ENCODE measurements around the gene GDF9. TPM values are rescaled to one million over a fixed set of nuclear protein-coding genes. Genes with fewer than 3 reads are reported as not detected.

GDF9 gene
- total RNA-seq, 3 donors from 2014 or later (not counting 1 experiment from before 2014, with no cell fraction given) = 0.53 to 0.78 (median 0.57) TPM

GRCh38 chr5:132898094-132898493 lies 31.8 kb upstream of the GDF9 start:
- Histone ChIP-seq H3K9me3 (ENCODE audit: control insufficient read depth, insufficient read depth, low read length) (no peaks in the 10 kb centered on the region), H3K27me3 (ENCODE audit: control insufficient read depth, insufficient read depth, low read length) (no peaks in the 10 kb centered on the region), H3K36me3 (ENCODE audit: control insufficient read depth, insufficient read depth, low read length) (peaks cover 60% of the 10 kb centered on the region), H3K4me1 (ENCODE audit: control insufficient read depth, insufficient read depth, low read length) (no peaks in the 10 kb centered on the region), H3K27ac (ENCODE audit: low read length) (no peak overlapping the region), H3K4me3 (ENCODE audit: low read length) (no peak overlapping the region)
- no peak overlapping the region for H3K27ac Mint-ChIP-seq
- peaks cover 22% of the 10 kb centered on the region for H3K36me3 Mint-ChIP-seq
- DNase-seq (no peak), ATAC-seq (no peak)
- TF ChIP-seq CTCF (IDR thresholded peaks at IDR 0.05) = no peak
- intact Hi-C loops (cut with micrococcal nuclease) = no loop called here
- peaks cover 2 to 20% of the 10 kb centered on the region in 2 donors for H3K4me1 Mint-ChIP-seq
- no peaks in the 10 kb centered on the region for H3K27me3 Mint-ChIP-seq (ENCODE audit: low read depth in 2 of 2)
- H3K4me3 Mint-ChIP-seq = no peak overlapping the region
- WGBS (ENCODE audit: insufficient coverage) = 78% methylated on average over 3 of the region's 3 CpGs
- no peaks in the 10 kb centered on the region for H3K9me3 Mint-ChIP-seq

- Mint-ChIP-seq H3K9me3 (no peaks in the 10 kb centered on the region), H3K36me3 (peaks cover 22% of the 10 kb centered on the region), H3K27me3 (ENCODE audit: low read depth in 2 of 2) (no peaks in the 10 kb centered on the region), H3K4me1 (peaks cover 4 to 20% of the 10 kb centered on the region in 2 donors), H3K27ac (peak overlapping the region; percentile 13 to 54), H3K4me3 (no peak overlapping the region)
- Histone ChIP-seq H3K9me3 (ENCODE audit: control insufficient read depth, insufficient read depth, low read length) (no peaks in the 10 kb centered on the region), H3K36me3 (ENCODE audit: control insufficient read depth, insufficient read depth, low read length) (peaks cover 69% of the 10 kb centered on the region), H3K27ac (ENCODE audit: low read length) (no peak overlapping the region), H3K4me1 (ENCODE audit: control insufficient read depth, insufficient read depth, low read length) (no peaks in the 10 kb centered on the region), H3K4me3 (ENCODE audit: low read length) (no peak overlapping the region), H3K27me3 (ENCODE audit: control insufficient read depth, insufficient read depth, low read length) (no peaks in the 10 kb centered on the region)
- no peak for ATAC-seq
- intact Hi-C loops (cut with micrococcal nuclease) = no loop called here
- 85% methylated on average over 7 of the region's 7 CpGs for WGBS (ENCODE audit: insufficient coverage)
- no peak for DNase-seq
- no peak for TF ChIP-seq CTCF (IDR thresholded peaks at IDR 0.05)
These were observed 30.4 kb upstream of the GDF9 start for GRCh38 chr5:132896685-132897084.

GRCh38 chr5:132895719-132896305 lies 29.5 kb upstream of the GDF9 start:
- no peaks in the 10 kb centered on the region for H3K4me1 ChIP-seq (ENCODE audit: control insufficient read depth, insufficient read depth, low read length)
- Mint-ChIP-seq H3K9me3 (no peaks in the 10 kb centered on the region), H3K27me3 (ENCODE audit: low read depth in 2 of 2) (no peaks in the 10 kb centered on the region), H3K36me3 (peaks cover 22% of the 10 kb centered on the region), H3K4me1 (peaks cover 4 to 20% of the 10 kb centered on the region in 2 donors), H3K4me3 (no peak overlapping the region), H3K27ac (peak overlapping the region; percentile 13 to 54)
- H3K36me3 ChIP-seq (ENCODE audit: control insufficient read depth, insufficient read depth, low read length) = peaks cover 70% of the 10 kb centered on the region
- intact Hi-C loops (cut with micrococcal nuclease) = no loop called here
- H3K9me3 ChIP-seq (ENCODE audit: control insufficient read depth, insufficient read depth, low read length) = no peaks in the 10 kb centered on the region
- no peak for ATAC-seq
- WGBS (ENCODE audit: insufficient coverage) = 82% methylated on average over 3 of the region's 4 CpGs
- no peaks in the 10 kb centered on the region for H3K27me3 ChIP-seq (ENCODE audit: control insufficient read depth, insufficient read depth, low read length)
- no peak for TF ChIP-seq CTCF (IDR thresholded peaks at IDR 0.05)
- no peak overlapping the region for H3K27ac ChIP-seq (ENCODE audit: low read length)
- DNase-seq = no peak
- H3K4me3 ChIP-seq (ENCODE audit: low read length) = no peak overlapping the region

GRCh38 chr5:132890817-132891216 lies 24.5 kb upstream of the GDF9 start:
- Mint-ChIP-seq H3K4me3 (no peak overlapping the region), H3K27ac (no peak overlapping the region), H3K36me3 (peaks cover 17% of the 10 kb centered on the region), H3K27me3 (ENCODE audit: low read depth in 2 of 2) (no peaks in the 10 kb centered on the region), H3K4me1 (peaks cover 4 to 9% of the 10 kb centered on the region in 2 donors), H3K9me3 (no peaks in the 10 kb centered on the region)
- no peak for TF ChIP-seq CTCF (IDR thresholded peaks at IDR 0.05)
- H3K27me3 ChIP-seq (ENCODE audit: control insufficient read depth, insufficient read depth, low read length) = no peaks in the 10 kb centered on the region
- WGBS (ENCODE audit: insufficient coverage) = 96% methylated on average over 3 of the region's 4 CpGs
- intact Hi-C loops (cut with micrococcal nuclease) = no loop called here
- H3K4me3 ChIP-seq (ENCODE audit: low read length) = no peak overlapping the region
- H3K27ac ChIP-seq (ENCODE audit: low read length) = no peak overlapping the region
- no peak for DNase-seq
- ATAC-seq = no peak
- H3K36me3 ChIP-seq (ENCODE audit: control insufficient read depth, insufficient read depth, low read length) = peaks cover 86% of the 10 kb centered on the region
- no peaks in the 10 kb centered on the region for H3K4me1 ChIP-seq (ENCODE audit: control insufficient read depth, insufficient read depth, low read length)
- no peaks in the 10 kb centered on the region for H3K9me3 ChIP-seq (ENCODE audit: control insufficient read depth, insufficient read depth, low read length)
